Mesendoderm (in vitro differentiated cells): ENCODE measurements around the gene AAK1. TPM values are rescaled to one million over a fixed set of nuclear protein-coding genes. Genes with fewer than 3 reads are reported as not detected.

Source experiments
- DNase-seq: peaks from one replicate; pipeline ENCODE4 v3.0.0; 2013
- H2AK5ac ChIP-seq: 2 replicates; pipeline ENCODE4 v1.6.1; 2013; ENCODE audit warnings: low read length, inconsistent platforms
- H2BK120ac ChIP-seq: 2 replicates; pipeline ENCODE4 v1.6.1; 2013; ENCODE audit warnings: low read depth, mild to moderate bottlenecking, low read length, moderate library complexity, mixed read lengths
- H2BK15ac ChIP-seq: replicated peaks from 2 replicates; pipeline ENCODE4 v1.6.1; 2013; ENCODE audit warnings: low read depth, mild to moderate bottlenecking, moderate library complexity
- H2BK5ac ChIP-seq: 2 replicates; pipeline ENCODE4 v1.6.1; 2013; ENCODE audit warnings: low read length, inconsistent platforms
- H3K18ac ChIP-seq: 2 replicates; pipeline ENCODE4 v1.6.1; 2013; ENCODE audit warnings: mild to moderate bottlenecking, low read length, mixed read lengths
- H3K23ac ChIP-seq: one replicate; pipeline ENCODE4 v1.6.1; 2013; ENCODE audit warnings: low read length
- H3K27ac ChIP-seq: 2 replicates; pipeline ENCODE4 v1.5.1; 2013; ENCODE audit warnings: low read depth, mild to moderate bottlenecking, inconsistent platforms, low read length, moderate library complexity
- H3K27me3 ChIP-seq: 2 replicates; pipeline ENCODE4 v1.6.1; 2013; ENCODE audit warnings: low read length, control low read depth, mild to moderate bottlenecking, inconsistent platforms; ENCODE audit not compliant: insufficient read depth, poor library complexity
- H3K36me3 ChIP-seq: 2 replicates; pipeline ENCODE4 v1.6.1; 2013; ENCODE audit warnings: low read length, inconsistent platforms; ENCODE audit not compliant: control insufficient read depth, insufficient read depth
- H3K4ac ChIP-seq: one replicate; pipeline ENCODE4 v1.6.1; 2013; ENCODE audit warnings: low read depth, mild to moderate bottlenecking, low read length, moderate library complexity
- H3K4me1 ChIP-seq: 2 replicates; pipeline ENCODE4 v1.6.1; 2013; ENCODE audit warnings: low read depth, low read length, inconsistent platforms; ENCODE audit not compliant: control insufficient read depth
- H3K4me2 ChIP-seq: 2 replicates; pipeline ENCODE4 v1.6.1; 2013; ENCODE audit warnings: low read length
- H3K4me3 ChIP-seq: 2 replicates; pipeline ENCODE4 v1.5.1; 2013; ENCODE audit warnings: mild to moderate bottlenecking, low read length
- H3K56ac ChIP-seq: one replicate; pipeline ENCODE4 v1.6.1; 2013; ENCODE audit warnings: low read length
- H3K79me1 ChIP-seq: 2 replicates; pipeline ENCODE4 v1.6.1; 2013; ENCODE audit warnings: low read length, inconsistent platforms
- H3K79me2 ChIP-seq: 2 replicates; pipeline ENCODE4 v1.6.1; 2013; ENCODE audit warnings: mild to moderate bottlenecking, low read length; ENCODE audit not compliant: control insufficient read depth, insufficient read depth
- H3K9ac ChIP-seq: 2 replicates; pipeline ENCODE4 v1.6.1; 2013; ENCODE audit warnings: low read length, inconsistent platforms
- H4K5ac ChIP-seq: one replicate; pipeline ENCODE4 v1.6.1; 2013; ENCODE audit warnings: low read length
- H4K8ac ChIP-seq: one replicate; pipeline ENCODE4 v1.6.1; 2013; ENCODE audit warnings: low read depth, mild to moderate bottlenecking, control low read depth, low read length, moderate library complexity
- WGBS: extraction: QIAGEN DNeasy Blood & Tissue Kit; methylation state at CpG from one replicate; pipeline ENCODE4 v1.1.7; 2013; ENCODE audit warnings: low lambda C conversion rate, missing lambda C conversion rate; ENCODE audit not compliant: insufficient coverage; ENCODE audit errors: extremely low coverage; 5-methylcytosine and 5-hydroxymethylcytosine counted together
- polyA plus RNA-seq, 2 experiments: library from polyadenylated mRNA; stranded (reverse); fragments of 200-250 nt; gene quantifications; one replicate each; pipeline ENCODE4 v1.2.3, GENCODE V29; 2013

Gene AAK1
- 36.8 TPM for polyA plus RNA-seq (2013, experiment 1 of 2)
- polyA plus RNA-seq (2013, experiment 2 of 2), result 32.8 TPM

GRCh38 chr2:69643602-69644505 is at the start of gene AAK1:
Gene AAK1 (minus strand): TSS chr2:69643739. CDS start chr2:69643040, 699 bp downstream.
- peaks cover 29% of the 10 kb centered on the region for H3K79me2 ChIP-seq
- peak within 1 kb of the TSS; percentile 91 for H3K18ac ChIP-seq
- peak within 1 kb of the TSS; percentile 98 for H2BK5ac ChIP-seq
- H4K8ac ChIP-seq, result no peak within 1 kb of the TSS
- peak within 1 kb of the TSS; percentile 92 for H3K4ac ChIP-seq
- peak within 1 kb of the TSS; percentile 99 for H3K56ac ChIP-seq
- peaks cover 22% of the 10 kb centered on the region for H3K79me1 ChIP-seq
- H3K9ac ChIP-seq, result peak within 1 kb of the TSS; percentile 95
- no peak within 1 kb of the TSS for H2BK15ac ChIP-seq
- H2BK120ac ChIP-seq, result peak within 1 kb of the TSS; percentile 19
- peaks cover 15% of the 10 kb centered on the region for H3K4me1 ChIP-seq
- H3K27me3 ChIP-seq, result no peaks in the 10 kb centered on the region
- WGBS, result no CpG with 5 or more reads among the region's 81 CpGs
- no peak within 1 kb of the TSS for H2AK5ac ChIP-seq
- H3K27ac ChIP-seq, result peak within 1 kb of the TSS; percentile 92
- H3K4me3 ChIP-seq, result peak within 1 kb of the TSS; percentile 87
- peak within 1 kb of the TSS; percentile 67 for H3K23ac ChIP-seq
- H3K36me3 ChIP-seq, result no peaks in the 10 kb centered on the region
- peak within 1 kb of the TSS; percentile 97 for H4K5ac ChIP-seq
- DNase-seq, result peak; percentile 91
- peak within 1 kb of the TSS; percentile 90 for H3K4me2 ChIP-seq

- Histone ChIP-seq H3K23ac (no peak overlapping the region), H3K4me3 (no peak overlapping the region), H3K79me1 (no peaks in the 10 kb centered on the region), H3K4me2 (no peak overlapping the region), H4K8ac (no peak overlapping the region), H2BK120ac (no peak overlapping the region), H3K18ac (no peak overlapping the region), H3K4ac (no peak overlapping the region), H3K27ac (no peak overlapping the region), H2BK15ac (no peak overlapping the region), H3K4me1 (no peaks in the 10 kb centered on the region), H3K79me2 (no peaks in the 10 kb centered on the region), H3K56ac (no peak overlapping the region), H3K9ac (no peak overlapping the region), H2BK5ac (no peak overlapping the region), H4K5ac (no peak overlapping the region), H3K27me3 (no peaks in the 10 kb centered on the region), H2AK5ac (no peak overlapping the region), H3K36me3 (no peaks in the 10 kb centered on the region)
- DNase-seq, result no peak
- no CpG with 5 or more reads among the region's 2 CpGs for WGBS
Measured at GRCh38 chr2:69692424-69692823, 48.9 kb upstream of the AAK1 start.

- Histone ChIP-seq H4K5ac (no peak overlapping the region), H2BK15ac (no peak overlapping the region), H3K4me1 (no peaks in the 10 kb centered on the region), H3K27ac (no peak overlapping the region), H2BK5ac (no peak overlapping the region), H3K4me2 (no peak overlapping the region), H3K79me2 (no peaks in the 10 kb centered on the region), H4K8ac (no peak overlapping the region), H3K18ac (no peak overlapping the region), H3K36me3 (no peaks in the 10 kb centered on the region), H3K4ac (no peak overlapping the region), H3K9ac (no peak overlapping the region), H2AK5ac (no peak overlapping the region), H3K56ac (no peak overlapping the region), H3K79me1 (no peaks in the 10 kb centered on the region), H3K23ac (no peak overlapping the region), H2BK120ac (no peak overlapping the region), H3K4me3 (no peak overlapping the region), H3K27me3 (no peaks in the 10 kb centered on the region)
- no CpG with 5 or more reads among the region's 2 CpGs for WGBS
- no peak for DNase-seq
Measured at GRCh38 chr2:69689969-69690368, 46.4 kb upstream of the AAK1 start.

DNA sequence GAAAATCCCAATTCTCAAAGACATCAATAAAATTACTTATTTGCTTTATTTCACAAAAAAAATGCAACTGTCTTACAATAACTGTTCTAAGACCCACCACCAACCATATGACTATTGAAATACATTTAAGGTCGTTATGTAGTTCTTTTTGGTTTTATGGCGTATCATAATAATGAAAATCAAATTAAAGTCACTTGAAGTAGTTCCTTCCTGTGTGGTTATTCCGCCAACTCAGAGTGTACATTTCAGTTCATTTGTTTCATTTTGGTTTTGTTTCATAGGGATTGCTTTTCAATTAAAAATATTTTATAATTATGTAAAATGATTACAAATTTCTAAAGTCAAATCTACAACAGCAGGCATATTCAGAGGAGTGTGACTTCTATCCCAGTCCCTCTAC is 45.9 kb upstream of the AAK1 start:
- H3K79me1 ChIP-seq, result no peaks in the 10 kb centered on the region
- H3K4ac ChIP-seq, result no peak overlapping the region
- DNase-seq, result no peak
- no peaks in the 10 kb centered on the region for H3K79me2 ChIP-seq
- WGBS, result no CpG with 5 or more reads among the region's 3 CpGs
- H4K8ac ChIP-seq, result no peak overlapping the region
- no peaks in the 10 kb centered on the region for H3K36me3 ChIP-seq
- H4K5ac ChIP-seq, result no peak overlapping the region
- H3K23ac ChIP-seq, result no peak overlapping the region
- no peak overlapping the region for H3K56ac ChIP-seq
- no peak overlapping the region for H3K9ac ChIP-seq
- H2BK5ac ChIP-seq, result no peak overlapping the region
- H3K4me2 ChIP-seq, result no peak overlapping the region
- H3K27ac ChIP-seq, result no peak overlapping the region
- H2AK5ac ChIP-seq, result no peak overlapping the region
- H3K27me3 ChIP-seq, result no peaks in the 10 kb centered on the region
- no peak overlapping the region for H3K18ac ChIP-seq
- H3K4me1 ChIP-seq, result no peaks in the 10 kb centered on the region
- H2BK15ac ChIP-seq, result no peak overlapping the region
- H3K4me3 ChIP-seq, result no peak overlapping the region
- H2BK120ac ChIP-seq, result no peak overlapping the region

DNA sequence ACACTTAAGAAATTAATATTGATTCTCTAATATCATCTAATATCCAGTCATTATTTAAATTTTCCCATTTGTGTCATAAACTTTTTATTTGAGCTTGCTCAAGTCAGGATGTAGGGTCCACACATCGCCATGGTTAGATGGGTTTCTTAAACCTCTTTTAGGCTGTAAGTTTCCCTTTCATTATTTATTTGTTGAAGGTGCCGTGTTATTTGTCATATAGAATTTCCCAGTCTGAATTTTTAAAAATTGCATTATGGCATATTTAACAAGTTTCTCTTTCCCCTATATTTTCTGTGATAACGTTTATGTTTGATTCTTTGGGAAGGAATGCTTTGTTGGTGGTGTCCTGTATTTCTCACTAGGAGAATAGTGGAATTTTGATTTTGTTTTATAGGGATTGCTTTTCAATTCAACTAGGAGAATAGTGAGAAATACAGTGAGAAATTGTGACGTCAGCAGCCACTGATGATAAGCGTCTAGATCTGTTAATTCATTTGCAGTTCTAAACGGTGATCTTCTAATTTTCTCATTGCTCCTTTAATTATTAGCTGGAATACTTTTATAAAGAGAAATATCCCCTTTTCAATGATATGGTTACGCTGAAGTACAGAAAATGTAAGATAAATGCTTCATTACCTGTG is 44.6 kb upstream of the AAK1 start:
- Histone ChIP-seq H3K79me2 (no peaks in the 10 kb centered on the region), H3K4me2 (no peak overlapping the region), H3K36me3 (no peaks in the 10 kb centered on the region), H3K56ac (no peak overlapping the region), H3K9ac (no peak overlapping the region), H3K4me1 (no peaks in the 10 kb centered on the region), H3K4me3 (no peak overlapping the region), H2AK5ac (no peak overlapping the region), H3K27me3 (no peaks in the 10 kb centered on the region), H3K18ac (no peak overlapping the region), H2BK15ac (no peak overlapping the region), H4K8ac (no peak overlapping the region), H3K4ac (no peak overlapping the region), H2BK120ac (no peak overlapping the region), H3K23ac (no peak overlapping the region), H3K27ac (no peak overlapping the region), H3K79me1 (no peaks in the 10 kb centered on the region), H2BK5ac (no peak overlapping the region), H4K5ac (no peak overlapping the region)
- no peak for DNase-seq
- WGBS, result no CpG with 5 or more reads among the region's 7 CpGs
